GM19468 (cell line): Measurements from ENCODE around the gene GSK3B.

Experiments used
- ATAC-seq: cut with Tn5 transposase; IDR thresholded peaks from one replicate; pipeline ENCODE4 v1.9.1; 2021; ENCODE audit warnings: mild to moderate bottlenecking, moderate library complexity, moderate number of reproducible peaks; ENCODE audit not compliant: unreplicated experiment; ENCODE audit errors: extremely low read depth

GSK3B gene

GRCh38 chr3:119834754-119835370 lies 259.4 kb downstream of the GSK3B start:
- no peak for ATAC-seq

DNA sequence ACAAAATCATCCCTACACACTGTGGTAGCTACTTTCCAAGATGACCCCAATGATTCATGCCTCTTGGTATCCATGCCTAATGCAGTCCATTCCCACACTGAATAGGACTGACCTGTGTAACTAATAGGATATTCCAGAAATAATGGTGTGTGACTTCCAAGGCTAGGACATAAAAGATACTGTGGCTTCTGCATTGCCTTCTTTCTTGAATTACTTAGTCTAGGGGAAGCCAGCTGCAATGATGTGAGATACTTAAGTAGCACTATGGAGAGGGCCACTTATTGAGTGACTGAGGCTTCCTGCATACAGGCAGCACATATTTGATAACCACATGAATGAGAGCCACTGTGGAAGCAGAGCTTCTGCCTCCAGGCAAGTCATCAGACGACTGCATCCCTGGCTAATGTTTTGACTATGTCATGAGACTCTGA lies 262.3 kb downstream of the GSK3B start:
- ATAC-seq, result no peak

DNA sequence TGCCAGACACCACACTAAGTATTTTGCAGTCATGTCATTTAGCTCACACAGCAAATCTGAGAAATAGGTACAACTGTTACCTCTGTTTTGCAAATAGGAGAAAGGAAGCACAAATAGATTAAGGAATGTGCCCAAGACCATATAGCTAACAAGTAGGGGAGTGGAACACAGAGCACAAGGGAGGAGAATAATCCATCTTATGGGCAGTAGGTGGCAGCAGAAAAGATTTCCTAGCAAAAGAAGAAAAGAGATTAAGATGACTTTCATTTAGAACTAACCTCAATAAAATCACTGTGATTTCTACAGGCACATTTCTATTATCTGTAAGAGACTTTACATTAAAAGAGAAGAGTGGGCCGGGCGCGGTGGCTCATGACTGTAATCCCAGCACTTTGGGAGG lies 263.2 kb downstream of the GSK3B start:
- ATAC-seq, result no peak

DNA sequence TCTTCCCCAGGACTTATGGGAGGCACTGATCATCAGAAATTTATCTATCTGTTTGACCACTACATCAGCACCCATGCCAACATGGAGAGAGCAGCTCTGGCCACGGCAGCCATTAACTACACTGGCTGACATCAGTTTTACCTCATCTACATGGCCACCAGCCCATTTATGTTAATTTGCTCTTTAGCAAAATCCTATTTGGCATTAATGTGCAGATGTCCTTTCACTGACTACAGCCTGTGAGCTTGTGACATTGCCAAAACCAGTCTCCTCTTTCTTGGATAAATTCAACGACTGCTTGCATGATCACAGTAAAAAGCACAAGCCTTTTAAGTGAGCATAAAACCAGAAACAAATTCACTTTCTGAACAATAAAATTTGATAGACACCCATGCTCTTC lies 264.8 kb downstream of the GSK3B start:
- no peak for ATAC-seq

DNA sequence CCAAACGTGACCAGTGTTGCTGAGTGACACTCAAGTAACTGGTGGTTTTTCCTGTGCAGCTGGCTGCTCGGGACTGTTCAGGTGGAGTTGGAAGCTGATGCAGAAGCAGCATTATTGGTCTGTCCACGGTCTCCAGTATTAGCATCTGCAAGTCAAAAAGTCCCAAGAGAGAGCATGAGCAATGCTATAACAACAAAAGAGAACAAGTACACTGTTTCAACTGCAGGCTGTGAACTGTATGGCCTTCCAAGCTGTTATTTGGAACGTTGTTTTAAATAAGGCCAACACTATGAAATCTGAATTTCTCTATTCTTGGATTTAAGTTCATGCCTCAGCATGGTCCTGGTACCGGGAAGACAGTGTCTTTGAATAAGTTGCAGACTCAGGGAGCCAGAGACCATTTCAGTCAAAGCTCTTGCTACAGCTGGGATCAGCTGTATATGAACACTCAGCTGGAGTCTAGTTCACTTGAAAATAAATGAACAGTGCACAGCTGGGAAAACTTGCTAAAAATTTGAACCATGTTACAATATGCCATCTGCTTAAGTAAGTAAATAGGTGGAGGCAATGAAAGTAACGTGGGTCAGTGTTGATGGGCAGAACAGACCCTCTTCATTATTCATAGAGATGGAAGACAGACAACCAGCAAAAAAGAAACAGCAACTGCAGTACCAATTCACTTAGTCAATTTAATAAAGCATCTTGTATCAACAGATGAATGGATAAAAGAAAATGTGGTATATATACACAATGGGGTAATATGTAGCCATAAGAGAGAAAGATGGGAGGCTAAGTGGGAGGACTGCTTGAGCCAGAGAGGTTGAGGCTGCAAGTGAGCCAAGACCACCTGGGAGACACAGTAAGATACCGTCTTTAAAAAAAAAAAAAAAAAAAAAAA lies 267.3 kb downstream of the GSK3B start:
- ATAC-seq, result no peak

DNA sequence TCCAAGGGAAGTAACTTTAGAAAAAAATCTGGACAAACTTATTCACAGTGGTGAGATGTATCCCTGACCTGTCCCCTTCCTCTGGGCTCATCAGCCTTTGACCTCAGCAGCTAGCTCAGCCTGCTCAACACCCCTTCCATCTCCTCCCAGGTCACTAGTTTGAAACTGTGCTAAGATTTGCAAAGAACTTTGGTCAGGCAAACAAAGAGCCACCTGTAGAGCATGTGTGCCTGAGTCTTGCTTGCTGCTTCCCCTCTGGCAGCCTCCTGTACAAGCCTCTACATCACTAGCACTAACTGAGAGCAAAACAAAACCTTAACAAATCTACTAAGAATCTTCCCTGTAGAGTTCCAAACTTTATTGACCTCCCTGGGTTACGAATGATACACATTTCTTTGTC lies 268.4 kb downstream of the GSK3B start:
- ATAC-seq, result no peak

- no peak for ATAC-seq
Measured at GRCh38 chr3:119819806-119820205, 274.4 kb downstream of the GSK3B start.

DNA sequence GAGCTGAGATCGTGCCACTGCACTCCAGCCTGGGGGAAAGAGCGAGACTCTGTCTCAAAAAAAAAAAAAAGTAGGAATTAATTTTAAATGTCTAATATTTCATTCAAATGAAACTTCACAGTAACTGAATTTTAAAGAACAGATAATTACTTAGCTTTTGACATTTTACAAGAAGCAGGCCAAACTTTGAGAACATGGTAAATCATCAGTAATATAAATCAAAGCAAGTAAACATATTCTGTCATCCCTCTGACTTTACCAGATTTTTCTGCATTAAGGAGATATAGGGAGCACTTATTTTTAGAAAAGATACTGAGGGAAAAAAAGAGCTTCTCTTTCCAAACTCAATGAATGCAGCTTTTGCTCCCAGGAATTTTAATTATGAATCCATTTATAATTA lies 275.3 kb downstream of the GSK3B start:
- no peak for ATAC-seq

DNA sequence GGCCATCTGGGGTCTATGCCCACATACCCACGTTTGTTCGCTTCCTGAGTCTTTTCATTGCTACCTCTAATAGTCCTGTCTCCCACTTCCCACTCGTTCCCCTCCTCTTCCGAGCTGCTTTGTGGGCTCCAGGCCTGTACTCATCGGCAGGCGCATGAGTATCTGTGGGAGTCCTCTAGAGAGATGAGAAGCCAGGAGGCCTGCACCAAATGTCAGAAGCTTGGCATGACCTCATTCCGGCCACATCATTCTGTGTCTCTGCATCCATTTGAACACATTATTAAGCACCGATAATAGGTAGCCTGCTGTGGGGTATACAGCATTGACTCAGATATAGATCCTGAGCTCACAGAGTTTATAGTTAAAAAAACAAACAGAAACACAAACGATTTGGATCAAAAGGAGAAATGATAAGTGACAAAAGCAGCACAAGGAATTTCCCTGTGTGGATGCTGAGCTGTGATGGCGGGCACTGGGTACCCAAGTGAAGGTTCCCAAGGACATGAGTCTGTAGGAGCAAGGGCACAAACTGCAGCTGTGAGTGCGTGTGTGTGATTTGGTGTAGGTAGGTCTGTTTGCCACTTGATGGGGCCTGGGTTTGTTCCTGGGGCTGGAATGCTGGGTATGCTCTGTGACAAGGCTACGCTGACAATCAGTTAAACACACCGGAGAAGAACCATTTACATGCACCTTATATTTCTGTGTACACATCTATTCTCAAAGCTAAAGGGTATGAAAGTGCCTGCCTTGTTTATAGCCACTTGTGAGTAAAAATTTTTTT lies 276.5 kb downstream of the GSK3B start:
- no peak for ATAC-seq

DNA sequence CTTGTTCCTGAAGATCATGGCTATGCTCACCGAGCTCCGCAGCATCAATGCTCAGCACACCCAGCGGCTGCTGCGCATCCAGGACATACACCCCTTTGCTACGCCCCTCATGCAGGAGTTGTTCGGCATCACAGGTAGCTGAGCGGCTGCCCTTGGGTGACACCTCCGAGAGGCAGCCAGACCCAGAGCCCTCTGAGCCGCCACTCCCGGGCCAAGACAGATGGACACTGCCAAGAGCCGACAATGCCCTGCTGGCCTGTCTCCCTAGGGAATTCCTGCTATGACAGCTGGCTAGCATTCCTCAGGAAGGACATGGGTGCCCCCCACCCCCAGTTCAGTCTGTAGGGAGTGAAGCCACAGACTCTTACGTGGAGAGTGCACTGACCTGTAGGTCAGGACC lies 277.2 kb downstream of the GSK3B start:
- no peak for ATAC-seq

- ATAC-seq, result no peak
Measured at GRCh38 chr3:119815716-119816115, 278.5 kb downstream of the GSK3B start.

- ATAC-seq, result no peak
Measured at GRCh38 chr3:119812491-119813058, 281.7 kb downstream of the GSK3B start.

DNA sequence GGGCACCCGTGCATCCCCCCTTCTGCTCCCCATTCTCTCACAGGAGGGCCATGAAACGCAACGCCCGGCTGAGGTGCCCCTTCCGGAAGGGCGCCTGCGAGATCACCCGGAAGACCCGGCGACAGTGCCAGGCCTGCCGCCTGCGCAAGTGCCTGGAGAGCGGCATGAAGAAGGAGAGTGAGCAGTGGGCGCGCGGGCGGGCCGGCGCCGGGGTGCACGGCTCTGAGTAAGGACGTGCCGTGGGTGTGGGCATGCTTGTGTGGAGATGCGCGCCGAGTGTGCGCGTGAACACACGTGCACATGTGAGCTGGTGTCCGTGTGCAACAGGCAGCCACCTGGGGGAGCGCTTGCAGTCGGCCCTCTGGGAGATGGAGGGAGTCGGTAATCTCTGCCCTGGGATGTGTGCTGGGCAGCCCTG lies 284.2 kb downstream of the GSK3B start:
- ATAC-seq, result peak; percentile 57

DNA sequence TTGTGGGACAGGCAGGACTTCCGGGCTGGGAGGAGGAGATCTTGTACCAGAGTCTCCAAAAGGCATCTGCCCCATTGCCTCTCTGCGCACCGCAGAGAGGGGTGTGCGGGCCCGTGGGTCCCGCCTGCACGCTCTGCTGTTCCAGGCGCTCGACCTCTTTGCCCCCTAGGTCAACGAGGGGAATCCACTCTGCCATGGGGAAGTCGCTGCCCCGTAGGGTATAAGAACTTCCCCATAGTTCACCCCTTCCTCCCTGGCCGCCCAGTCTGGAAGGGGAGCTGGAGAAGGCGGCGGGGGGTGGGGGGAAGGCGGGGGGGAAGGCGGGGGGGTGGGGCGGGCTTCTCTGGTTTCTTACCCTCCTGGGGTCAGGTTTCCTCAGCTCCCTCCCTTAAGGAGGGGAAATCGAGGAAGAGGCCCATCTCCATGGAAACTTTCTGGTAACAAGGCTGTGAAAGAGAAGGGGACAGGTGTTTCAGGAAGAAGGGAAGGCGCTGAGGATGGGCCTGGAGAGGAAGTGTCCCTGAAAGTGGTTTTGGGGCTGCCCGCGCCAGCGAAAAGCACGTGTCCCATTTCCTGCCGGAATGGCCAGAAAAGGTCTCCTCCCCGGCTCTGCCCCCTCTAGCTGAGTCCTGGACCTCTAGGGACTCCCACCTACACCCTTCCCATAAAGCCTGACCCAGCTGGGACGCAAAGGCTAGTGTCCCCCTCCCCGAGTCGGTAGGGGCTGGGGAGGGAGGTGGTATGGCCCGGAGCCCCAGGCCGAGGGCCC lies 284.8 kb downstream of the GSK3B start:
- ATAC-seq, result no peak

GRCh38 chr3:119808843-119809242 lies 285.4 kb downstream of the GSK3B start:
- no peak for ATAC-seq

DNA sequence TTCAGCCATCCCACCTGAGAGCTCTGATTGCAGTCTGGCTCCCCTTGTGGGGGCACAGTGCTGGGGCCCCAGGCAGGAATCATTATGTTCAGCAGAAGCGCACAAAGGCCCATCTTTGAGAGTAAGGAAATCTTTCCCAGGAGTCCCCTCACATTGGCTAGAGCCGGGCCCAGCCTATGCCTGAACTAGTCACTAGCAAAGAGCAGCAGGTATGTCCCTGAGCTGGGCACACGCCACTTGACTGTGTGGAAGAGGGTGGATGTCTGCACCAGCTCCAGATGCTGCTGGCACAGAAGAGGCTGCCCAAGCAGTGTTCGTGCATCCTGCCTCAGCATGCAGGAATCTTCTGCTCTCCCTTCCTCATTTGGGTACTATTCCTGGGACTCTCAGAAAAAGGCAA lies 286.0 kb downstream of the GSK3B start:
- ATAC-seq, result no peak

DNA sequence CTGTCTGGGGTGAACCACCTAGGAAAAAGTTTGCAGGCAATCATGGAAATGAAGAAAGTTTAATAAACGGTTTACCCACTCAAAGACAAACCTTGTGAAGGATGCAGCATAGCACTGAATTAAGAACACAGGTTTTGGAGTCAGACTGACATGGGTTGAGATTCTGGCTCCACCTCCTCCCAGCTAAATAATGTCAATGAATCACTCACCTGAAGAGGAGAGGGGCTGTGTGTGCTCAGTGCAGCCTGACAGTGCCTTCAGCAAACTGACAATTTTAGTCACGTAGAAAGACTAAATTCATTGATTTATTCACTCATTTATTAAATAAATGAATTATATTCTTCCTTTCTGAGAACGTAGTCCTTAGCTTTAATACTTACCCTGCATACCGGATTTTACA lies 293.4 kb downstream of the GSK3B start:
- ATAC-seq, result no peak

GRCh38 chr3:119796785-119797184 lies 297.5 kb downstream of the GSK3B start:
- ATAC-seq, result no peak

- no peak for ATAC-seq
Measured at GRCh38 chr3:119796368-119796767, 297.9 kb downstream of the GSK3B start.

DNA sequence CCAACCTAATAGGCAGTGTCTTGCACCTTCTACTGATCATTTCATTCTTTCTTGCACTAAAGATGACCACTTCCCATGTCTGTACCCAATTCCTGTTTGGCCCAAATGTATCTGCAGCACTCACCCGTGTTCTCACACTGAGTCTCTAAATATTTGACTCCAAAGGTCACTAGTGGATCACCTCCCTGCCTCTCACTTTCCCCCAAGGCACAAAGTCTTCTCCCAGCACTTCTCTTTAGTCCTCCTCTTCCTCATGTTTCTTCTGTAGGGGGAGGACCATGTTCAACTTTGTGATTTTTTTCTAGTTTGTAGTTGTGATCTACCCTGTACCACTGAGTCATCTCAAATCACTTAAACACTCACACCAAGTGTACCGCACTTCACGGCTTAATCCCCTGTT lies 298.4 kb downstream of the GSK3B start:
- no peak for ATAC-seq
